ENCODE data around the gene CCDC85A.

GRCh38 chr2:56271275-56271674 lies 87.5 kb downstream of the CCDC85A start:
- TF ChIP-seq, protein P1, sequence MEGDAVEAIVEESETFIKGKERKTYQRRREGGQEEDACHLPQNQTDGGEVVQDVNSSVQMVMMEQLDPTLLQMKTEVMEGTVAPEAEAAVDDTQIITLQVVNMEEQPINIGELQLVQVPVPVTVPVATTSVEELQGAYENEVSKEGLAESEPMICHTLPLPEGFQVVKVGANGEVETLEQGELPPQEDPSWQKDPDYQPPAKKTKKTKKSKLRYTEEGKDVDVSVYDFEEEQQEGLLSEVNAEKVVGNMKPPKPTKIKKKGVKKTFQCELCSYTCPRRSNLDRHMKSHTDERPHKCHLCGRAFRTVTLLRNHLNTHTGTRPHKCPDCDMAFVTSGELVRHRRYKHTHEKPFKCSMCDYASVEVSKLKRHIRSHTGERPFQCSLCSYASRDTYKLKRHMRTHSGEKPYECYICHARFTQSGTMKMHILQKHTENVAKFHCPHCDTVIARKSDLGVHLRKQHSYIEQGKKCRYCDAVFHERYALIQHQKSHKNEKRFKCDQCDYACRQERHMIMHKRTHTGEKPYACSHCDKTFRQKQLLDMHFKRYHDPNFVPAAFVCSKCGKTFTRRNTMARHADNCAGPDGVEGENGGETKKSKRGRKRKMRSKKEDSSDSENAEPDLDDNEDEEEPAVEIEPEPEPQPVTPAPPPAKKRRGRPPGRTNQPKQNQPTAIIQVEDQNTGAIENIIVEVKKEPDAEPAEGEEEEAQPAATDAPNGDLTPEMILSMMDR (IDR thresholded peaks at IDR 0.05): no peak
- TF ChIP-seq EP300 (IDR thresholded peaks at IDR 0.05): no peak

All from tibial nerve (tissue), 4 donors.